IgD-negative memory B cell (primary cell): Measurements from ENCODE around the gene RNLS. TPM values are rescaled to one million over a fixed set of nuclear protein-coding genes. Genes with fewer than 3 reads are reported as not detected.
A peak's percentile ranks its signal among the peaks of the same experiment; 100 is the strongest.

Source experiments
- H3K27ac Mint-ChIP-seq, 3 donors: one replicate each; pipeline ENCODE4 v1.8.0; 2020 to 2022; ENCODE audit warnings: mild to moderate bottlenecking in 3 of 3, mixed read lengths in 3 of 3, moderate library complexity in 1 of 3
- H3K27me3 Mint-ChIP-seq: one replicate; pipeline ENCODE4 v1.8.0; 2021; ENCODE audit warnings: mixed read lengths
- H3K36me3 Mint-ChIP-seq: one replicate; pipeline ENCODE4 v1.8.0; 2020; ENCODE audit warnings: mild to moderate bottlenecking, mixed read lengths
- H3K4me1 Mint-ChIP-seq, 3 donors: one replicate each; pipeline ENCODE4 v1.8.0; 2020 to 2022; ENCODE audit warnings: mixed read lengths in 3 of 3, mild to moderate bottlenecking in 1 of 3
- H3K4me3 Mint-ChIP-seq, 4 donors: one replicate each; pipeline ENCODE4 v1.8.0; 2020 to 2022; ENCODE audit warnings: mild to moderate bottlenecking in 4 of 4, mixed read lengths in 4 of 4, moderate library complexity in 3 of 4
- H3K9me3 Mint-ChIP-seq, 3 donors: one replicate each; pipeline ENCODE4 v1.8.0; 2020 to 2021; ENCODE audit warnings: mixed read lengths in 3 of 3, mild to moderate bottlenecking in 1 of 3
- polyA plus RNA-seq: library from polyadenylated mRNA; unstranded; fragments of 300-500 nt; fragmentation: Illumina TruSeq; gene quantifications from one replicate; pipeline ENCODE4 v1.2.3, GENCODE V29; 2021

The RNLS gene
- polyA plus RNA-seq, 1 donor from 2014 or later: 6.8 TPM

DNA sequence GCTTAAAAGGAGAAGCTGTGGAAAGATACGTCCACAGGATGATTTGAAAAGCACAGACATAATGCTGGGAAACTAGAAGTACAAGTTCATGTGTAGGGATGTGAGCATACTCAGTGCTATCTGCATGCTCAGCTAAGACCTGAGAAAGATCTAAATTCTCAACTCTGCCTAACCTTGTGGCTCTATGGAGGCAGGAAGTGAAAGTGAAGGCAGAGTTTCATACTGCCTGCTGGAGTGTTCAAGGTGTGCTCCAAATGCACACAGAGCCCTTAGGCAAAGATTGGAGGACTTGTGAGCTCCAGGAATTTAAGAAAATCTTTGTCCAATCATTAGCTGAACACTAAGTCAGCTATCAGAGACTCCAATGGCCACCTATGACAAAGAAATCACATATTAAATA lies 190.9 kb downstream of the RNLS start:
- no peaks in the 10 kb centered on the region for H3K27me3 Mint-ChIP-seq
- peaks cover 4 to 14% (median 6%) of the 10 kb centered on the region in 3 donors for H3K9me3 Mint-ChIP-seq
- peaks cover 5% of the 10 kb centered on the region for H3K36me3 Mint-ChIP-seq
- peak overlapping the region in 2 of 4 donors; percentile 31 to 58 for H3K4me3 Mint-ChIP-seq
- peaks cover 11 to 20% (median 17%) of the 10 kb centered on the region in 3 donors for H3K4me1 Mint-ChIP-seq
- peak overlapping the region in 2 of 3 donors; percentile 83 to 85 for H3K27ac Mint-ChIP-seq

DNA sequence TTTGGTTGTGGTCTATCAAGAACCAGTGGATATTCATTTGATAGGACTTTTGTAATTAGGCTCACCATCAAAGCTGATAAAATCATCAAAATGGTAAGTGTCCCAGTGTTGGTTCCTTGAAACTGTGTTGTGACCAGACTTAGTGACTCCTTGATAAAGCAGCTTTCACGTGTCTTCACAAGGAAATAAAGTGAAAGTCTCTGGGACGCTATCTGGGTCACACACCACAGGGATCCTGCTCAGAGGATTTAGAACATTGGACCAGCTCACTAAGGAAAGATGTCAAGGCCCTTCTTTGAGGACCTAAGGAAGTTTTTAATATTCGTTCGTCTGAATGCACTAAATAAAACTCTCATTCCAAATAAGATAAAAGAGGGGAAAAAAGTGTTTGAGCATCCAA lies 193.1 kb downstream of the RNLS start:
- Mint-ChIP-seq H3K27me3 (no peaks in the 10 kb centered on the region), H3K4me3 (no peak overlapping the region), H3K27ac (peak overlapping the region in 1 of 3 donors; percentile 58), H3K36me3 (peaks cover 3% of the 10 kb centered on the region), H3K4me1 (peaks cover 18 to 26% (median 25%) of the 10 kb centered on the region in 3 donors), H3K9me3 (no peaks in the 10 kb centered on the region)

DNA sequence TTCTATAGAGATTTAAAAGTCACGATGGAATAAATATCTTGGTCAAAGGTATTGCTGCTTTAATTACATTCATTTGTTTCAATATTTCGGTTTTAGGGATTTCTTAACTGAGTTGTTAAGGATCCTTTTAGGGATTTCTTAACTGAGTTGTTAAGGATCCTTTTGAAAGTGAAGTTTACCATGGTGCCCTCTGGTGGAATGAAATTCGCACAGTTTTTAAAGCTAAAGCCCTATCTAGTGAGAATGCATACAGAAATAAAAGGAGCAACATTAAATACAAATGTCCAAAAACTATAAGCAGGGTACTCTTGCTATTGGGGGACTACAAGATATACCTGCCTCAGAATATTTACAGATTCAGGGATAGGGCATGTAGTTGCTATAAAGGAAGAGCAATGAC lies 193.7 kb downstream of the RNLS start:
- Mint-ChIP-seq H3K27me3 (no peaks in the 10 kb centered on the region), H3K4me3 (peak overlapping the region in 2 of 4 donors; percentile 14 to 25), H3K4me1 (peaks cover 18 to 29% (median 29%) of the 10 kb centered on the region in 3 donors), H3K36me3 (peaks cover 3% of the 10 kb centered on the region), H3K9me3 (no peaks in the 10 kb centered on the region), H3K27ac (peak overlapping the region; percentile 37 to 80 (median 58))

DNA sequence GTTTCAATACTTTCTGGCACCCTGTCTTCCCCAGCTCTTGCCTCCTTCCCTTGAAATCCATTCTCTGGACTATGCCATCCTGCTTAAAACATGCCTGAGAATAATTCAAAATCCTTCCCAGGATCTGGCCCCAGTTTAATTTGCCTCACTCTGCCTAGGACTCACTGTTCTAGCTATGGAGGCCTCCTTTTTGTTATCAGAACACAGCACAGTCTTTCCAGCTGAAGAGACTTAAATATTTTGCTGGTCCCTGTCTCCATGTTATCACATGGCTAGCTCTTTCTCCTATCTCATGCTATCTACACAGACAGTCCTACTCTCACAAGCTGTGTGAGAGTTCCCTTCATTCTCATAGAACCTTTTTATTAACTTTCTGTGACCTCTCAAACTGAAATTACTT lies 194.8 kb downstream of the RNLS start:
- Mint-ChIP-seq H3K27me3 (no peaks in the 10 kb centered on the region), H3K27ac (no peak overlapping the region), H3K36me3 (peaks cover 2% of the 10 kb centered on the region), H3K4me3 (no peak overlapping the region), H3K9me3 (peaks cover 0 to under 1% (median 0%) of the 10 kb centered on the region in 3 donors), H3K4me1 (peaks cover 20 to 32% (median 29%) of the 10 kb centered on the region in 3 donors)

DNA sequence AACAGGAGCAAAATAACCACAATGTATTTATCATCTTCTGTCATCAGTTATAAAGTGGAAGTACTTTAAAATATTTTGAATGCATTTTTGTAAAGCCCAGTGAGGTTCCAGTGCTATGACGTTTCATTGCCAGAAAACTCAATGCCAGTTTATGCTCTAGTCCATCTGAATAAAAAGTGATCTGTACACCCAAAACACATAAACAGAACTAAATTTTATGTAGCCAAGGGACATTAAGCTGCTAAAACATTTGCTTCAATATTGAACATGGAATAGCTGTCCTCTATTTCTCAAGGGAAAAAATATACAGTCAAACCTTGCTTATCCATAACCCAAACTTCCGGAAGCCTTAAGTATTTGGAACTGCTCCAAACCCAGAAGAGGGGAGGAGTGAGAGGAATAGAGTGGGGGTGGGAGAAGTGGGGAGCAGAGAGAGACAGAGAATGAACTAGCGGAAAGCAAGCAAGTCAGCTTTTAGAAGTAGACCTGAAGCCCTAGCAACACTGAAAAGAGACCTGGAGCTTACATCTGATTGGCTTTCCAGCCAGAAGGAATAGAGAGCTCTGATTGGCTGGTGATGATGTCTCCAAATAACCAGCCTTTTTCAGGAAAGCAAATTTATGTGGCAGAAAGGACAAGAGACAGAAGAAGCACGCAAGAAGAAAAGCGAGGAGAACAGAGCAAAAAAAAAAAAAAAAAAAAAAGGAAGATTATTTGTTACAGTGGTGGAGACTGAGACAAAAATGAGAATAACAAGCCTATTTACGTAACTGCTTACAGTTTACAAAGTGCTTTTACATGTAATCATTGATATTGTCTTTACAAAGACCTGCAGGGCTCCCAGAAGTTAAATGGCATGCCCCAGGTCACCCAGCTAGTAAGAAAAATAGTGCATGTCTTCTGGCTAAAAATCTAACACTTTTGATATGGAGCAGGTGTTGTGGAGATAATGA lies 196.0 kb downstream of the RNLS start:
- Mint-ChIP-seq H3K36me3 (peaks cover 2% of the 10 kb centered on the region), H3K9me3 (peaks cover 0 to 5% (median 2%) of the 10 kb centered on the region in 3 donors), H3K4me1 (peaks cover 18 to 28% (median 21%) of the 10 kb centered on the region in 3 donors), H3K27ac (no peak overlapping the region), H3K27me3 (no peaks in the 10 kb centered on the region), H3K4me3 (no peak overlapping the region)

DNA sequence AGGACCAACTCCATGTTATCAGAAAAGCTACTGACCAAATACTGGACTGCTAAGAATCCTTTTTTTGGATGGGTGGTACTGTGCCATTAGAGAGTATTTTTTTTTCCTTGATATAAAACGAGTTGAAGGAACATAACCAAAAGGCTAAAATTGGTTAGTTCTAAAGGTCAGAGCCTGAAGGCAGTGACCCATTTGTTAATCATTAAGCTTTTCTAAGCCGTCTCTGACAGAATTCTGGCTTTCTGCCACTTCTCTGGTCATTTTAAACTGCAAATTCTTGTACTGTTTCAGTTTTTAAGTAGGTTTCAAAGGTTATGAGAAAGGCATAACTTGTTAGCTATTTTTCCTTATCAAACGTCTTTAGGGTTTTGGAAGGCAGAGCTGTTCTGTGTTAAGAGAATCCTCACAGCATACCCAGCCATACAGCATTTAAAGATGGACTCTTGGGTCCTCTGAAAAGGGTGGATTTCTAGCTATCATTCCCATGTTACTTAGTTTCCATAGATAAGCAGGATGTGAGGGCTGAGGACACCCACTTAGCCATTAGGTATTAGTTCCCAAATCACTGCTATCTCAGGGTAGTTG lies 196.8 kb downstream of the RNLS start:
- Mint-ChIP-seq H3K9me3 (peaks cover 0 to 5% (median 2%) of the 10 kb centered on the region in 3 donors), H3K27me3 (no peaks in the 10 kb centered on the region), H3K4me1 (peaks cover 14 to 22% (median 16%) of the 10 kb centered on the region in 3 donors), H3K4me3 (no peak overlapping the region), H3K27ac (no peak overlapping the region), H3K36me3 (peaks cover 2% of the 10 kb centered on the region)

DNA sequence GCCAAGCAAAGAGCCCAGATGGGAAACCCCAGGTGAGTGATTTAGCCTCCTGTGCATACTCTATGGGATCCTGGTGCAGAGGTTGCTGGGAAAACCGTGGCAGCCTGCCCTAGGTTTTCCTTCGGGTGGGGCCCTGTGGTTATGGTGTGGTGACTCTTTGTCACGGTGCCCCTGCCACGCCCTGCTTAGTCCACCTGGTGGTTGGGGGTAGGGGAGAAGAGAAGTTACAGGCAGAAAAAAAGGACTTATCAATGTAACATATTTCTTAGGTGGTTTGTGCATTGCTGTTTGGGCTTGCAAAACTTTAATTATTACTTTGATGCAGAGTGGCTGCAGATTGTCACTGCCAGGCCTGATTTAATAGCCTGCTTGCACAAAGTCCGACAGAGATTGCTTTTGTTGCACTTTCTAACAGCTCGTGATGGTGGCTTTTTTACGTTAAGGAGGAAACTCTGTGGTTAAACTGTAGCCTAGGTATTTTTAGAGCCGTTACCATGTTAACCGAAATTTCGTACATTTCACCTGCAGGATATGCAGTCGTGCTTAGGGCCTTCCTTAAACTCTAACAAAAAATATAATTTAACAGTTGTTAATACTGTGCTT lies 197.4 kb downstream of the RNLS start:
- Mint-ChIP-seq H3K27ac (no peak overlapping the region), H3K27me3 (no peaks in the 10 kb centered on the region), H3K36me3 (peaks cover 2% of the 10 kb centered on the region), H3K4me1 (peaks cover 14 to 22% (median 16%) of the 10 kb centered on the region in 3 donors), H3K9me3 (peaks cover 0 to 5% (median 2%) of the 10 kb centered on the region in 3 donors), H3K4me3 (no peak overlapping the region)

DNA sequence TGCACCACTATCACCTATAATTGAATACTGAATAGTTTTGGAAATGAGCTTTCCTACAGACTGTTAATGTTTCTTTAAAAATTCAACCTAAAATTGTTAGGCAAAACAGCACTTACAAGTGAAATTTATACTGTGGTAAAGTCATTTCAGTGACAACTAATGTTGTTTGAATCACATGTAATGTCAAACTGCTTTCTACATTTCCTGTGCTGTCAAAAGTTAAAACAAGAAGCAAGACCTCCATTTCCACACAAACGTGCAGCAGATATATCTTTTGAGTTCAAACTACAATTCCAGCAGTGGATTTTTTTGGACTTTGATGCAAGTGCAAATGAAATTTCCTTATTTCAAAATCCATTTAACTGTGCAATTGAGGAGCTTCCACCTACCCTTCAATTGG lies 199.8 kb downstream of the RNLS start:
- peak overlapping the region in 1 of 3 donors; percentile 73 for H3K27ac Mint-ChIP-seq
- peaks cover 9 to 19% (median 14%) of the 10 kb centered on the region in 3 donors for H3K4me1 Mint-ChIP-seq
- H3K27me3 Mint-ChIP-seq: no peaks in the 10 kb centered on the region
- peaks cover 2% of the 10 kb centered on the region for H3K36me3 Mint-ChIP-seq
- H3K4me3 Mint-ChIP-seq: peak overlapping the region in 1 of 4 donors; percentile 56
- peaks cover 0 to 5% (median 2%) of the 10 kb centered on the region in 3 donors for H3K9me3 Mint-ChIP-seq

DNA sequence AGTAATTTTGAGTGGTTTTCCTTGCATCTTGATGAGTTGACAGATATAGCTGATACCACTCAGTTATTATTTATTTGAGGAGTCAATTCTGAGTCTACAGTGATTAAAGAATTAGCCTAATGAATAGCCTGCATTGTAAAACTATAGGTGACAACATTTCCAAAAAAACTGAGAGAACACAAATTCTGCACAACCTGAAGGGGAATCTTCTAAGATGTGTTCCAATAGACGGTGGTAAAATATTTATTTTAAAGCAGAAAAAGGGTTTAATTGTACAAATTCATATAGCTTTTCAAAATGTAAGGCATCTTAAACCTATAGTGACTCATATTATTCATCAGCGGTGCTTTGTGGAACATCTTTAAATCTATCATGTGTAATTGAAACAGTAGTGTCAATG lies 200.4 kb downstream of the RNLS start:
- H3K9me3 Mint-ChIP-seq: peaks cover 0 to 5% (median 2%) of the 10 kb centered on the region in 3 donors
- H3K27ac Mint-ChIP-seq: peak overlapping the region in 1 of 3 donors; percentile 73
- H3K4me1 Mint-ChIP-seq: peaks cover 9 to 19% (median 14%) of the 10 kb centered on the region in 3 donors
- H3K36me3 Mint-ChIP-seq: peaks cover 2% of the 10 kb centered on the region
- no peak overlapping the region for H3K4me3 Mint-ChIP-seq
- H3K27me3 Mint-ChIP-seq: no peaks in the 10 kb centered on the region

DNA sequence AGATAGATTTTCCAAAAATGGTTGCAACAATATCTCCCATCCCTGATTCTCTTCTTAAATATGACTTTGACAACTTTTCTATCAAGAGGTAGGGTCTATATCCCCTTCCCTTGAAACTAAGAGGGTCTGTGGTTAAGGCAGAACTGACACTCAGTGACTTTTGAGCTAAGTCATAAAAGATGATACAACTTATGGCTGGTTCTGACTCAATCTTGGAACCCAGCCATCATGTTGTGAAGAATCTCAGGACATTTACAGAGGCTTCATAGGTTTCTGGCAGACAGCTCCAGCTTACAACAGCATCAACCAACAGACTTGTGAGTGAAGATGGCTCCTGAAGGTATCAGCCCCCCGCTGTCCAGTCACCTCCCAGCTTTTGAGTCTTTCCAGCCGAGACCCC lies 203.5 kb downstream of the RNLS start:
- Mint-ChIP-seq H3K36me3 (peaks cover 2% of the 10 kb centered on the region), H3K4me1 (peaks cover 2 to 7% (median 7%) of the 10 kb centered on the region in 3 donors), H3K9me3 (peaks cover 0 to 5% (median 2%) of the 10 kb centered on the region in 3 donors), H3K27ac (no peak overlapping the region), H3K4me3 (no peak overlapping the region), H3K27me3 (no peaks in the 10 kb centered on the region)

DNA sequence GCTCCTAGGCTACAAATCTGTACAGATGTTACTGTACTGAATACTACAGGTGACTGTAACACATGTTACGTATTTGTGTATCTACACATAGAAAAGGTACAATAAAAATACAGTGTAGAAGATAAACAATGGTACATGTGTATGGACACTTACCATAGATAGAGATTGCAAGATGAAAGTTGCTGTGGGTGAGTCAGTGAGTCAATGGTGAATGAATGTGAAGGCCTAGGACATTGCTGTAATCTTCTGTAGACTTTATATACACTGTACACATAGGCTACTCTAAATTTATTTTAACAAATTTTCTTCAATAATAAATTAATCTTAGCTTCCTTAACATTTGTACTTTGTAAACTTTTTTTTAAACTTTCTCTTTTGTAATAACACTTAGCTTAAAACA lies 205.6 kb downstream of the RNLS start:
- Mint-ChIP-seq H3K4me3 (no peak overlapping the region), H3K9me3 (no peaks in the 10 kb centered on the region), H3K4me1 (peaks cover 0 to 1% (median 0%) of the 10 kb centered on the region in 3 donors), H3K36me3 (no peaks in the 10 kb centered on the region), H3K27me3 (no peaks in the 10 kb centered on the region), H3K27ac (no peak overlapping the region)

DNA sequence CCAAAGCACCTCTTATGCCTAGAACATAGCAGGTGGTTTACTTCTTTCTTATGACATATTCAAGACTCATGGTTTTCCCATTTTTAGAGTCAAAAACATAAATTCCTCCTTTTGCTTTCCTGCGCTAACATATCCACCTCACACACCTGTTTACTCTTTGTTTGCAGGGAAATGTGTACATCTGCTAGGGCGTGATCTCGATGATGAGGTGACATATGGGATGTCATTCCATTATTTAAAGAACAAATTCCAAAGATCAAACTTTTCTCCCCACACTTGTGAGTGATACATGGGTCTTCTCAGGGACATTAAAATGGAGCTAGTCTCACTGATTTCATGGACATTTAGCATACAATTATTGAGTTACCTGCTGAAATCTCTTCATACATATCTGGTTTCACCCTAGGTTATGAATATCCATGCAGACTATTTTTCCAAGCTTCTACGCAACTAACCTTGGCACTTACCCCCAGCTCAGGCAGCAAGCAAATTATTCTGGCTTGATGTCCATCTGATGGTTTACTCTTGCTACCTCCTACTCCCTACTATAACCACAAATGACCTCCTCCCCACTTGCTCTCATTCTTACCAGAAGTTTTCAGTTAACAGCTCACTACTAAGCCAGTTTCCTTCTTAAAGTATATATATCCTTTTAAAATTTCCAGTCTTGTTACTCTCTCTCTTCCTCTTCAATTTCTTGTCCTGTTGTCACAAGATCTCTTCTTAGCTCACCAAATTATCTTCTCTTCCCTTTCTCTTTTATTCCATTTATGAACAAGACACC lies 208.5 kb downstream of the RNLS start:
- Mint-ChIP-seq H3K27me3 (no peaks in the 10 kb centered on the region), H3K9me3 (peaks cover 0 to 2% (median 0%) of the 10 kb centered on the region in 3 donors), H3K4me3 (no peak overlapping the region), H3K27ac (no peak overlapping the region), H3K4me1 (peaks cover 0 to 1% (median 0%) of the 10 kb centered on the region in 3 donors), H3K36me3 (no peaks in the 10 kb centered on the region)

DNA sequence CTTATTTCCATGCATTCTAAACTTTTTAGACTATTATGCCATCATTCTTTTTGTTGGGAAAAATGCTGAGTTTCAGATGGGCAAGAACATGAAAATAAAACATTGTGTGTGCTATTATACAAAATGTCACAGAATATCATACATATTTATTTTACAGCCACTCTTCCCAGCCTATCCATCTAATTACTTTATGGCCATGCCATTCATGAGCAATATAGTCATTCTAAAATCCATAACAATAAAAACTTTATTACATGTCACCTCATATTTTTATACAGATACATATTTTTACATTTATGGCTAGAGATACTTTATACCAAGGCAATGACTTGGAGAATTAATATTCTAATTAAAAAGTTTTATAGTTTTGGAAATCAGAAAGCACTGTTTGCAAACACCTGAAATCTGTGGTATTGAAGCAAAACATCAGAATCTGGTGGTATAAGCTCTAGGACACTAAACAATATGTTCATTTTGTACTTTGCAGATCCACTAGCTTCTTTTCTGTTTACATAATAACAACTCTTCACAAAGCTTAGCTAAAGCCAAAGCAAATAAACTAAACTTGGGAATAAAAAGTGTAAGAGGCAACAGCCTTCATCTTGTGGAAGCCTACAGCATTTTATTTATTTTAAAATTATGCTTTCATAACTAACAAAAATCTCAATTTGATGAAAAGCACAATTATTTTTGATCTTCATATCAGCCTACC lies 210.1 kb downstream of the RNLS start:
- H3K27me3 Mint-ChIP-seq: no peaks in the 10 kb centered on the region
- no peak overlapping the region for H3K27ac Mint-ChIP-seq
- H3K36me3 Mint-ChIP-seq: no peaks in the 10 kb centered on the region
- no peak overlapping the region for H3K4me3 Mint-ChIP-seq
- peaks cover 0 to 2% (median 0%) of the 10 kb centered on the region in 3 donors for H3K9me3 Mint-ChIP-seq
- H3K4me1 Mint-ChIP-seq: peaks cover 0 to 1% (median 0%) of the 10 kb centered on the region in 3 donors
